Testis (tissue), 3 donors: ENCODE data around the gene ARID3A. TPM values are rescaled to one million over a fixed set of nuclear protein-coding genes. Genes with fewer than 3 reads are reported as not detected.

ENCODE experiments used
- DNase-seq: peaks from one replicate; pipeline ENCODE4 v3.0.0-alpha.2; 2019
- H3K27ac ChIP-seq, 2 donors: fragments of 200-600 bp; sonication (generic); one replicate each; pipeline ENCODE4 v1.5.1; 2019
- H3K27me3 ChIP-seq: fragments of 200-600 bp; sonication (generic); one replicate; pipeline ENCODE4 v1.5.1; 2019
- H3K36me3 ChIP-seq: fragments of 200-600 bp; sonication (generic); one replicate; pipeline ENCODE4 v1.5.1; 2017; ENCODE audit warnings: low read depth; ENCODE audit errors: missing control alignments
- H3K4me1 ChIP-seq: fragments of 200-600 bp; sonication (generic); one replicate; pipeline ENCODE4 v1.5.1; 2019
- H3K4me3 ChIP-seq, 2 donors: fragments of 200-600 bp; sonication (generic); one replicate each; pipeline ENCODE4 v1.5.1; 2017 to 2019
- H3K9me3 ChIP-seq: fragments of 200-600 bp; sonication (generic); one replicate; pipeline ENCODE4 v1.5.1; 2017
- POLR2A ChIP-seq: fragments of 450-650 bp; IDR thresholded peaks from one replicate; pipeline ENCODE4 v1.6.1; 2017; ENCODE audit warnings: antibody characterized with exemption, mild to moderate bottlenecking, moderate library complexity
- WGBS, 2 donors: methylation state at CpG; one replicate each; pipeline ENCODE4 v1.1.5; 2018; 5-methylcytosine and 5-hydroxymethylcytosine counted together
- intact Hi-C: fragments of 100-400 bp; cut with DNase I; formaldehyde crosslinking; loops from one replicate; pipeline ENCODE4 v1.15.1; 2023; ENCODE audit warnings: low total_unique reads
- polyA plus RNA-seq: library from polyadenylated mRNA; stranded (reverse); fragments of 350-450 nt; fragmentation: Illumina TruSeq; extraction: RNeasy Lipid Tissue Mini Kit (QIAGEN cat#74804); gene quantifications from one replicate; pipeline ENCODE4 v1.2.3, GENCODE V29; 2014; ENCODE audit warnings: low read depth, low replicate concordance; ENCODE audit not compliant: insufficient read depth
- total RNA-seq, 2 donors: library from RNA; depleted of rRNA; stranded (reverse); fragments of >200 nt; gene quantifications; one replicate each; pipeline ENCODE4 v1.2.3, GENCODE V29; 2016
- TF ChIP-seq, protein P1 (sequence below), 3 experiments: fragments of 450-650 bp in 2 of 3; fragments of 200-600 bp in 1 of 3; sonication (generic) in 1 of 3; IDR thresholded peaks; one replicate each; pipeline ENCODE4 v1.5.1; 2016 to 2019; ENCODE audit warnings: antibody characterized with exemption in 3 of 3, mild to moderate bottlenecking in 2 of 3, moderate library complexity in 1 of 3

The ARID3A gene
- total and polyA plus RNA-seq, 3 donors from 2014 or later, result 15.3 to 38.2 (median 26.5) TPM

DNA sequence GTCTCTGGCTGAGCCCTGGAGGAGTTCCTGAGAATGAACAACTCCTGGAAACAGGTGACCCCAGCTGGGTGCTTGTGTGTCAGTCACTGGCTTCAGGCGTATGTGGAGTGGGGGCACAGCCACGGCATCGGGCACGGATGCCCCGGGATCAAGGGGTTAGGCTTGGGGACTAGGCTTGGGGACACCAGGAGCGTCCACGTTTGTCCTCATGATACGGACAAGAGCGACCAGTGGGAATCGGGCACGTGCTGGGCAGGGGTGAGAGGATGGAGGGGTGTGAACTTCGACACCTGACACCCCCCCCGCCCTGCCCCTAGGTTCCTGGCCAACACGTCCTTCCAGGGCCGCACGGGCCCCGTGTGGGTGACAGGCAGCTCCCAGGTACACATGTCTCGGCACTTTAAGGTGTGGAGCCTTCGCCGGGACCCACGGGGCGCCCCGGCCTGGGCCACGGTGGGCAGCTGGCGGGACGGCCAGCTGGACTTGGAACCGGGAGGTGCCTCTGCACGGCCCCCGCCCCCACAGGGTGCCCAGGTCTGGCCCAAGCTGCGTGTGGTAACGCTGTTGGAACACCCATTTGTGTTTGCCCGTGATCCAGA, 78.5 kb downstream of the ARID3A start:
- H3K27ac ChIP-seq, result no peak overlapping the region
- TF ChIP-seq, protein P1, sequence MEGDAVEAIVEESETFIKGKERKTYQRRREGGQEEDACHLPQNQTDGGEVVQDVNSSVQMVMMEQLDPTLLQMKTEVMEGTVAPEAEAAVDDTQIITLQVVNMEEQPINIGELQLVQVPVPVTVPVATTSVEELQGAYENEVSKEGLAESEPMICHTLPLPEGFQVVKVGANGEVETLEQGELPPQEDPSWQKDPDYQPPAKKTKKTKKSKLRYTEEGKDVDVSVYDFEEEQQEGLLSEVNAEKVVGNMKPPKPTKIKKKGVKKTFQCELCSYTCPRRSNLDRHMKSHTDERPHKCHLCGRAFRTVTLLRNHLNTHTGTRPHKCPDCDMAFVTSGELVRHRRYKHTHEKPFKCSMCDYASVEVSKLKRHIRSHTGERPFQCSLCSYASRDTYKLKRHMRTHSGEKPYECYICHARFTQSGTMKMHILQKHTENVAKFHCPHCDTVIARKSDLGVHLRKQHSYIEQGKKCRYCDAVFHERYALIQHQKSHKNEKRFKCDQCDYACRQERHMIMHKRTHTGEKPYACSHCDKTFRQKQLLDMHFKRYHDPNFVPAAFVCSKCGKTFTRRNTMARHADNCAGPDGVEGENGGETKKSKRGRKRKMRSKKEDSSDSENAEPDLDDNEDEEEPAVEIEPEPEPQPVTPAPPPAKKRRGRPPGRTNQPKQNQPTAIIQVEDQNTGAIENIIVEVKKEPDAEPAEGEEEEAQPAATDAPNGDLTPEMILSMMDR (IDR thresholded peaks at IDR 0.05), result no peak
- no peak for TF ChIP-seq POLR2A
- H3K4me1 ChIP-seq, result no peaks in the 10 kb centered on the region
- no peak overlapping the region for H3K4me3 ChIP-seq
- H3K27me3 ChIP-seq, result no peaks in the 10 kb centered on the region
- no peak for DNase-seq
- no peaks in the 10 kb centered on the region for H3K9me3 ChIP-seq
- intact Hi-C loops, result no loop called here
- 71 to 90% methylated on average over 2 to 28 of the region's 32 CpGs for WGBS, 2 donors
- no peaks in the 10 kb centered on the region for H3K36me3 ChIP-seq

DNA sequence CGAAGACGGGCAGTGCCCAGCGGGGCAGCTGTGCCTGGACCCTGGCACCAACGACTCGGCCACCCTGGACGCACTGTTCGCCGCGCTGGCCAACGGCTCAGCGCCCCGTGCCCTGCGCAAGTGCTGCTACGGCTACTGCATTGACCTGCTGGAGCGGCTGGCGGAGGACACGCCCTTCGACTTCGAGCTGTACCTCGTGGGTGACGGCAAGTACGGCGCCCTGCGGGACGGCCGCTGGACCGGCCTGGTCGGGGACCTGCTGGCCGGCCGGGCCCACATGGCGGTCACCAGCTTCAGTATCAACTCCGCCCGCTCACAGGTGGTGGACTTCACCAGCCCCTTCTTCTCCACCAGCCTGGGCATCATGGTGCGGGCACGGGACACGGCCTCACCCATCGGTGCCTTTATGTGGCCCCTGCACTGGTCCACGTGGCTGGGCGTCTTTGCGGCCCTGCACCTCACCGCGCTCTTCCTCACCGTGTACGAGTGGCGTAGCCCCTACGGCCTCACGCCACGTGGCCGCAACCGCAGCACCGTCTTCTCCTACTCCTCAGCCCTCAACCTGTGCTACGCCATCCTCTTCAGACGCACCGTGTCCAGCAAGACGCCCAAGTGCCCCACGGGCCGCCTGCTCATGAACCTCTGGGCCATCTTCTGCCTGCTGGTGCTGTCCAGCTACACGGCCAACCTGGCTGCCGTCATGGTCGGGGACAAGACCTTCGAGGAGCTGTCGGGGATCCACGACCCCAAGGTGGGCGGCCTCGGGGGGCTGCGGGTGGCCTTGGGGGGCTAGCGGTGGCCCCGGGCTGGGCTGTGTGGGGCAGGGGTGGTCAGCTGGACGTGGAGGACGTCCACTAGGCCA, 79.2 kb downstream of the ARID3A start:
- TF ChIP-seq, protein P1 (IDR thresholded peaks at IDR 0.05), result no peak
- no peak for TF ChIP-seq POLR2A
- no peak overlapping the region for H3K27ac ChIP-seq
- WGBS, 2 donors, result 93 to 94% methylated on average over 50 to 69 of the region's 70 CpGs

DNA sequence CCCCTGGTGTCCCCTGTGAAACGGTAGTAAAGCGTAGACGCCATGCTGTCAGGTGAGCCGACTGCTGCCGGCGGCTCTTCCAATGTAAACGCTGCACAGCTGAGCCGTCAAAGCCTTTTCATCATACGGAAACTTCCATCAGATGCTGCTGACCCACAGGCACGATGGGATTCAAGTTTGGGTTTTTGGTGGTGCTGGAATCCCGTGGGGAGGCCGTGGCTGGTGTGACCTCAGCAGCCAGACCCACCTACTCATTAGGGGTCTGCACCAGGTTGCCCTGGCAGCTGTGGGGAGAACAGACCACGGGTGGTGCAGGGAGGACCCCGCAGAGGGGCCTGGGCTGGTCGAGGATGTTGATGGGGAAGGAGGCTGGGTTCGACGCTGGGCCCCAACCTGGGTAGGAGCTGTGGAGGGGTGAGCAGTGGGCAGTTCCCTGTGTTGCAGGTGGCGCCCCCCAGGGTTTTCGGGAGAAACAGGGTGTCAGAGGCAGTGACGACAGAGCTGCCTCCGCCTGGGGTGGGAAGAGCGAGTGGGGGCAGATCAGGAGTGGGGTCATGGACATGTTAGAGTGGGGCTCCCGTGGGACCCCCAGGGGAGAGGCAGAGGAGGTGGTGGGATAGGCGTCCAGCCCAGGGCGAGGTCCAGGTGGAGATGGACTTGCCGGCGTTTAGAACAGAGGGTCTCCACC, 81.0 kb downstream of the ARID3A start:
- intact Hi-C loops, result no loop called here
- H3K27ac ChIP-seq, result no peak overlapping the region
- 51 to 77% methylated on average over 24 to 27 of the region's 27 CpGs for whole genome bisulfite sequencing, 2 donors
- H3K9me3 ChIP-seq, result no peaks in the 10 kb centered on the region
- TF ChIP-seq, protein P1 (IDR thresholded peaks at IDR 0.05), result no peak
- TF ChIP-seq POLR2A, result no peak
- no peak for DNase-seq
- no peaks in the 10 kb centered on the region for H3K36me3 ChIP-seq
- H3K27me3 ChIP-seq, result no peaks in the 10 kb centered on the region
- peaks cover 11% of the 10 kb centered on the region for H3K4me1 ChIP-seq
- H3K4me3 ChIP-seq, result no peak overlapping the region

More for the DNA sequence above, 79.2 kb downstream of the ARID3A start:
- Histone ChIP-seq H3K4me3 (no peak overlapping the region), H3K27me3 (no peaks in the 10 kb centered on the region), H3K4me1 (peaks cover 7% of the 10 kb centered on the region), H3K9me3 (no peaks in the 10 kb centered on the region), H3K36me3 (no peaks in the 10 kb centered on the region)
- intact Hi-C loops, result no loop called here
- DNase-seq, result no peak

DNA sequence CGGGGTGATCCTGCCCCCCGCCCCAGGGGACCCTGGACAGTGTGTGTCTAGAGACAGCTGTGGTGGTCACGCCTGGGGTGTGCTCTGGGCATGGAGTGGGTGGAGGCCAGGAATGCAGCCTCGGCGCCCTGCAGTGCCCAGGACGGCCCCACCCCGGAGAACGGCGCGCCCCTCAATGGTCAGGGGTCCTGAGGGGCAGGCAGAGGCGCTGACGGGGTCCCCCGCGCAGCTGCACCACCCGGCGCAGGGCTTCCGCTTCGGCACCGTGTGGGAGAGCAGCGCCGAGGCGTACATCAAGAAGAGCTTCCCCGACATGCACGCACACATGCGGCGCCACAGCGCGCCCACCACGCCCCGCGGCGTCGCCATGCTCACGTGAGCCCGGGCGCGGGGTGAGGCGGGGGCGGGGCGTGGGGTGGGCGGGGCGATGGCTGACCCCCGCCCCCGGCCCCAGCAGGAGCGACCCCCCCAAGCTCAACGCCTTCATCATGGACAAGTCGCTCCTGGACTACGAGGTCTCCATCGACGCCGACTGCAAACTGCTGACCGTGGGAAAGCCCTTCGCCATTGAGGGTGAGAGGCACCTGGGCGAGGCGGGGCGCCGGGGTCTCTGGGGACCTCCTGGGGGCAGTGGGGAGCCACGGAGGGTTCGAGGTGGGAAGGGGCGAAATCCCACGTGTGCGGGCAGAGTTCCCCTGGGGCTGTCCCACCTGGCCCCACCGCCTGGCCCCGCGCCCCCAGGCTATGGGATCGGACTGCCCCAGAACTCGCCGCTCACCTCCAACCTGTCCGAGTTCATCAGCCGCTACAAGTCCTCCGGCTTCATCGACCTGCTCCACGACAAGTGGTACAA, 81.8 kb downstream of the ARID3A start:
- intact Hi-C loops, result no loop called here
- peaks cover 11% of the 10 kb centered on the region for H3K4me1 ChIP-seq
- H3K4me3 ChIP-seq, result peak overlapping the region in 1 of 2 donors; percentile 38
- H3K9me3 ChIP-seq, result no peaks in the 10 kb centered on the region
- 67 to 70% methylated on average over 2 to 30 of the region's 73 CpGs for WGBS, 2 donors
- no peak overlapping the region for H3K27ac ChIP-seq
- no peak for DNase-seq
- no peaks in the 10 kb centered on the region for H3K36me3 ChIP-seq
- TF ChIP-seq, protein P1 (IDR thresholded peaks at IDR 0.05), result no peak
- no peak for TF ChIP-seq POLR2A
- H3K27me3 ChIP-seq, result no peaks in the 10 kb centered on the region
